Adrenal gland (tissue), 5 donors: ENCODE results near the gene NT5C3A.

ENCODE experiments used
- POLR2A ChIP-seq, 2 donors: fragments of 450-650 bp; IDR thresholded peaks; one replicate each; pipeline ENCODE4 v1.6.1; 2017; ENCODE audit warnings: antibody characterized with exemption in 2 of 2, mild to moderate bottlenecking in 2 of 2, moderate library complexity in 1 of 2
- TF ChIP-seq, protein P1 (sequence below), 6 experiments: fragments of 450-650 bp in 4 of 6; fragments of 200-600 bp in 2 of 6; sonication (generic) in 1 of 6; IDR thresholded peaks; 1 replicate in 5 of 6; 2 replicates in 1 of 6; pipeline versions ENCODE4 v1.5.1 to v1.8.0; 2016 to 2021; ENCODE audit warnings: antibody characterized with exemption in 6 of 6, mild to moderate bottlenecking in 2 of 6, moderate library complexity in 1 of 6
- donor health status: DM: no; HTN: no; CAD: no.

DNA sequence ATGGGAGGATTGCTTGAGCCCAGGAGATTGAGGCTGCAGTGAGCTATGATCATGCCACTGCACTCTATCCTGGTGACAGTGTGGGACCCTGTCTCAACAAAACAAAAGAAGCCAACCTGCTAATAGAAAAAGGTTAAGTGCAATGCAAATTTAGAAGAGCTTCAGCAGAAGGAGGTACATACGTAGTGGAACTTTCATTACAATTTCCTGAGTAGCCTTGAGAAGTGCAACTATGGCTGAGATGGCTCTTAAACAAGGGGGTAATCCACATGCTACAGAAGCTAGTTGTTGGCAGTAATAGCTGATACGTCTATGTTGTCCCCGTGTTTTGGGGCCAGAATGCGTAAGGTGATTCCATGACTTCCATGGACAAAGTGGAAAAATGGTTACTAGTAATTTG is 10.7 kb upstream of the NT5C3A start:
- TF ChIP-seq POLR2A (IDR thresholded peaks at IDR 0.05) = no peak
- TF ChIP-seq, protein P1, sequence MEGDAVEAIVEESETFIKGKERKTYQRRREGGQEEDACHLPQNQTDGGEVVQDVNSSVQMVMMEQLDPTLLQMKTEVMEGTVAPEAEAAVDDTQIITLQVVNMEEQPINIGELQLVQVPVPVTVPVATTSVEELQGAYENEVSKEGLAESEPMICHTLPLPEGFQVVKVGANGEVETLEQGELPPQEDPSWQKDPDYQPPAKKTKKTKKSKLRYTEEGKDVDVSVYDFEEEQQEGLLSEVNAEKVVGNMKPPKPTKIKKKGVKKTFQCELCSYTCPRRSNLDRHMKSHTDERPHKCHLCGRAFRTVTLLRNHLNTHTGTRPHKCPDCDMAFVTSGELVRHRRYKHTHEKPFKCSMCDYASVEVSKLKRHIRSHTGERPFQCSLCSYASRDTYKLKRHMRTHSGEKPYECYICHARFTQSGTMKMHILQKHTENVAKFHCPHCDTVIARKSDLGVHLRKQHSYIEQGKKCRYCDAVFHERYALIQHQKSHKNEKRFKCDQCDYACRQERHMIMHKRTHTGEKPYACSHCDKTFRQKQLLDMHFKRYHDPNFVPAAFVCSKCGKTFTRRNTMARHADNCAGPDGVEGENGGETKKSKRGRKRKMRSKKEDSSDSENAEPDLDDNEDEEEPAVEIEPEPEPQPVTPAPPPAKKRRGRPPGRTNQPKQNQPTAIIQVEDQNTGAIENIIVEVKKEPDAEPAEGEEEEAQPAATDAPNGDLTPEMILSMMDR (IDR thresholded peaks at IDR 0.05) = no peak
